PFSK-1 (cell line): ENCODE measurements around the gene TLCD3A.

Source experiments
- FOXP2 ChIP-seq: optimal IDR thresholded peaks from 2 replicates; pipeline ENCODE3; 2011; ENCODE audit warnings: borderline replicate concordance, control low read depth, inconsistent platforms; ENCODE audit not compliant: insufficient read depth; ENCODE audit errors: extremely low read length, extremely low read depth
- POLR2AphosphoS5 ChIP-seq: IDR thresholded peaks from 2 replicates; pipeline ENCODE4 v1.6.1; 2012; ENCODE audit warnings: low read depth, mild to moderate bottlenecking, control low read depth, low read length, moderate library complexity
- REST ChIP-seq, 2 experiments: IDR thresholded peaks; 2 replicates each; pipeline versions ENCODE4 v1.6.1 to v1.8.0; 2011 to 2012; ENCODE audit warnings: low read depth in 2 of 2, low read length in 2 of 2, control low read depth in 1 of 2, inconsistent platforms in 1 of 2, mild to moderate bottlenecking in 1 of 2, moderate library complexity in 1 of 2; ENCODE audit not compliant: insufficient read depth in 1 of 2
- SIN3A ChIP-seq: IDR thresholded peaks from 2 replicates; pipeline ENCODE4 v1.6.1; 2012; ENCODE audit warnings: mild to moderate bottlenecking, low read length, moderate library complexity, borderline replicate concordance; ENCODE audit not compliant: insufficient read depth
- TAF1 ChIP-seq: IDR thresholded peaks from 2 replicates; pipeline ENCODE4 v1.6.1; 2012; ENCODE audit warnings: low read length, control low read depth, borderline replicate concordance; ENCODE audit not compliant: insufficient read depth

TLCD3A gene

GRCh38 chr17:692116-692515 is 40.3 kb upstream of the TLCD3A start:
- TF ChIP-seq TAF1: no peak
- no peak for TF ChIP-seq POLR2AphosphoS5
- no peak for TF ChIP-seq FOXP2
- no peak for TF ChIP-seq SIN3A

- TF ChIP-seq POLR2AphosphoS5: no peak
- TF ChIP-seq REST (IDR thresholded peaks at IDR 0.05; ENCODE audit: insufficient read depth in 1 of 2, low read depth in 2 of 2, low read length in 2 of 2): no peak
These were observed 38.4 kb upstream of the TLCD3A start for GRCh38 chr17:693791-694638.

GRCh38 chr17:696369-696768 is 36.0 kb upstream of the TLCD3A start:
- TF ChIP-seq POLR2AphosphoS5 (no peak), TAF1 (no peak), SIN3A (no peak), FOXP2 (no peak), REST (IDR thresholded peaks at IDR 0.05; ENCODE audit: insufficient read depth in 1 of 2, low read depth in 2 of 2, low read length in 2 of 2) (no peak)

- TF ChIP-seq SIN3A: no peak
- TF ChIP-seq FOXP2: peak; percentile 28
These were observed 34.7 kb upstream of the TLCD3A start for GRCh38 chr17:697682-698081.

GRCh38 chr17:699345-699744 is 33.1 kb upstream of the TLCD3A start:
- TF ChIP-seq SIN3A: no peak
- no peak for TF ChIP-seq FOXP2
- TF ChIP-seq POLR2AphosphoS5: no peak
- TF ChIP-seq TAF1: no peak
- no peak for TF ChIP-seq REST (IDR thresholded peaks at IDR 0.05; ENCODE audit: insufficient read depth in 1 of 2, low read depth in 2 of 2, low read length in 2 of 2)

- no peak for TF ChIP-seq SIN3A
- no peak for TF ChIP-seq FOXP2
- no peak for TF ChIP-seq REST (IDR thresholded peaks at IDR 0.05; ENCODE audit: insufficient read depth in 1 of 2, low read depth in 2 of 2, low read length in 2 of 2)
These were observed 31.8 kb upstream of the TLCD3A start for GRCh38 chr17:700504-701094.
